ENCODE results near the gene ARMH3.

The ARMH3 gene

DNA sequence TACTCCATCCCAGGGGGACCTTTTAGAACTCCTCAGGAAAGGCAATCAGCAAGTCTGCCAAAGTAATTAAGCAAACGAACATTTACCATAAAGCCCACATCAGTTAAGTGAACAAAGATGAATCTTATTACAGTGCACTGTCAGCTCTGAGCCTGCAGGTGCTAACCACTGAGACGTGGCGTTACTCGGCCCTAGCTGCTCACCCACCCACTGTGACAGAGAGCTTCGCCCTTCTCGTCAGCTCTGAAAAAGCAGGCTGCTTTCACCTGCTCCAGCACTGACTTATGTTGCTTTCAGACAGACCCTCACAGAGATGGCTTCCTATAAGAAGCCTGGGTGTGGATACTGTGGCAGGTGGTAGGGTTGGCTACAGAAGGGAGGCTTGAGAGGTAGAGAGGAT is 154.6 kb downstream of the ARMH3 start:
- peaks cover 55 to 85% of the 10 kb centered on the region in 2 donors for H3K4me1 Mint-ChIP-seq
- peak; percentile 59 for DNase-seq
- H3K27me3 Mint-ChIP-seq: no peaks in the 10 kb centered on the region
- peak overlapping the region; percentile 97 for H3K27ac Mint-ChIP-seq
- peak overlapping the region; percentile 81 to 82 for H3K4me3 Mint-ChIP-seq
- H3K9me3 Mint-ChIP-seq: no peaks in the 10 kb centered on the region
- peaks cover 7 to 20% of the 10 kb centered on the region in 2 donors for H3K36me3 Mint-ChIP-seq
- peak; percentile 79 to 81 for ATAC-seq (replicated peaks)

DNA sequence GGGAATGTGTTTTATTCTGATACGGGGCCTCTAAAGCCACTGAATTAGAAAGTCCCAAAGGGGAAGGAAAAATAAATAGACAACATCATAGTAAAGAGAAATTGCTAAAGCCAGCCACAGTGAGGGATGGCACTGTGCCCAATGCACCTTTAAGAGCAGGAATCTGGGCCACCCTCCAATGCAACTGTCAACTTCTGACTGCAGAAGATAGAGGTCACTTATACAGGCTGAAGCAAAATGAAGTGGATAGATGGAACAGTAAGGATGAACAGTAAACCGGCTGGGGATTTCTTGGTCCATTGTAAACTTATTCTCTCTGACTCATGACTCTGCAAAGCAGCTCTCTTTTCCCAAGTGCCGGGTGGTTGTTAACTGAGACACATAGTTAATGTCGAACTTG is 158.3 kb downstream of the ARMH3 start:
- Mint-ChIP-seq H3K9me3 (peaks cover 0 to 1% of the 10 kb centered on the region in 2 donors), H3K36me3 (peaks cover 3 to 17% of the 10 kb centered on the region in 2 donors), H3K4me3 (no peak overlapping the region), H3K4me1 (peaks cover 44 to 77% of the 10 kb centered on the region in 2 donors), H3K27me3 (no peaks in the 10 kb centered on the region), H3K27ac (peak overlapping the region; percentile 47)
- ATAC-seq (replicated peaks) (no peak), DNase-seq (no peak)

DNA sequence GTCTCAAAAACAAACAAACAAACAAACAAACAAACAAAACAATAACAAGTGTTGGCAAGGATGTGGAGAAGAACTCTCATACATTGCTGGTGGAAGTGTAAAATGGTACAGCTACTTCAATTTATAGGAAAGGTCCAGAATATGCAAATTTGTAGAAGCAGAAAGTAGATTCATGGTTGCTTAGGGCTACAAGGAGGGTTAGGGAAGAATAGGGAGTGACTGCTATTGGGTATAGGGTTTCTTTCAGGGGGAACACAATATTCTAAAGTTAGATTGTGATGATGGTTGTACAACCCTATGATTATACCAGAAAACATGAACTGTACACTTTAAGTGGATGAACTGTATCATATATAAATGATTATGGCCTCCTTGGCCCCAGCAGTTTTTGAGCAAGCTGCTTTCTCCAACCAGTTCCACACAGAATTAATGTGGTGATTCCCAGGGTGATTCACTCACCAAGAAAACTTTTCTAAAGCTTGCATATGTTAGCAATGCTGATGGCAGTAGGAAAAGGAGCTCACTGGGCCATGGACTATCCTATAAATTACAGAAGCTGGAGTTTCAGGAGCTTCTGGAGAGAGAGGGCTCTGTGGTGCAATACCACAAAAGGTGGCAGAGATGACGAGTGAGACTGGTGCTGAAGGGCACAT is 159.6 kb downstream of the ARMH3 start:
- Mint-ChIP-seq H3K27ac (peak overlapping the region; percentile 21), H3K27me3 (no peaks in the 10 kb centered on the region), H3K4me3 (no peak overlapping the region), H3K9me3 (peaks cover 0 to 1% of the 10 kb centered on the region in 2 donors), H3K4me1 (peaks cover 35 to 65% of the 10 kb centered on the region in 2 donors), H3K36me3 (peaks cover 4 to 17% of the 10 kb centered on the region in 2 donors)
- ATAC-seq (replicated peaks) (no peak), DNase-seq (no peak)

- Mint-ChIP-seq H3K4me1 (peaks cover 30 to 65% of the 10 kb centered on the region in 2 donors), H3K9me3 (peaks cover 0 to 1% of the 10 kb centered on the region in 2 donors), H3K27me3 (no peaks in the 10 kb centered on the region), H3K27ac (peak overlapping the region; percentile 21), H3K36me3 (peaks cover 9 to 20% of the 10 kb centered on the region in 2 donors), H3K4me3 (no peak overlapping the region)
- ATAC-seq (replicated peaks) (no peak), DNase-seq (no peak)
These were observed 160.2 kb downstream of the ARMH3 start for GRCh38 chr10:101895781-101896180.

DNA sequence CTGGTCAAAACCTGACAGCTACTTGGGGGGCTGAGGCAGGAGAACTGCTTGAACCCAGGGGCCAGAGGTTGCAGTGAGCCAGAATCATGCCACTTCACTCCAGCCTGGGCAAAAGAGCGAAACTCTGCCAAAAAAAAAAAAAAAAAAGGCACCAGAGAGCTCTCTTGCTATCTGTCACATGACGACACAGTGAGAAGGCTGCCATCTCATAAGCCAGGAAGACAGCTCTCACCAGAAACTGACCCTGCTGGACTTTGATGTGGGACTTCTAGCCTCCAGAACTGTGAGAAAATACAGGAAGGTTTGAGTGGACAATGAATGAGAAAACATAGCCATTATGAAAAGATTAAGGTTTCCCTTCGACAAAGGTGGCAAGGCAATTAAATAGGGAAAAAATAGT is 161.2 kb downstream of the ARMH3 start:
- Mint-ChIP-seq H3K9me3 (peaks cover 0 to 1% of the 10 kb centered on the region in 2 donors), H3K27ac (no peak overlapping the region), H3K36me3 (peaks cover 9 to 20% of the 10 kb centered on the region in 2 donors), H3K4me3 (no peak overlapping the region), H3K4me1 (peaks cover 32 to 71% of the 10 kb centered on the region in 2 donors), H3K27me3 (no peaks in the 10 kb centered on the region)
- no peak for DNase-seq
- ATAC-seq (replicated peaks): no peak

GRCh38 chr10:101894266-101894665 is 161.7 kb downstream of the ARMH3 start:
- DNase-seq: no peak
- Mint-ChIP-seq H3K27me3 (no peaks in the 10 kb centered on the region), H3K36me3 (peaks cover 7 to 20% of the 10 kb centered on the region in 2 donors), H3K27ac (peak overlapping the region; percentile 25), H3K4me3 (no peak overlapping the region), H3K4me1 (peaks cover 33 to 71% of the 10 kb centered on the region in 2 donors), H3K9me3 (peaks cover 0 to 1% of the 10 kb centered on the region in 2 donors)
- no peak for ATAC-seq (replicated peaks)

- no peak overlapping the region for H3K4me3 Mint-ChIP-seq
- H3K4me1 Mint-ChIP-seq: peaks cover 37 to 72% of the 10 kb centered on the region in 2 donors
- H3K27ac Mint-ChIP-seq: no peak overlapping the region
- no peaks in the 10 kb centered on the region for H3K27me3 Mint-ChIP-seq
- H3K36me3 Mint-ChIP-seq: peaks cover 7 to 20% of the 10 kb centered on the region in 2 donors
- ATAC-seq (replicated peaks) (no peak), DNase-seq (no peak)
- H3K9me3 Mint-ChIP-seq: peaks cover 0 to 1% of the 10 kb centered on the region in 2 donors
These were observed 162.4 kb downstream of the ARMH3 start for GRCh38 chr10:101893510-101894120.

- ATAC-seq (replicated peaks): peak; percentile 37 to 59
- Mint-ChIP-seq H3K27ac (peak overlapping the region; percentile 31), H3K4me1 (peaks cover 44 to 79% of the 10 kb centered on the region in 2 donors), H3K4me3 (no peak overlapping the region), H3K9me3 (peaks cover 0 to 1% of the 10 kb centered on the region in 2 donors), H3K27me3 (no peaks in the 10 kb centered on the region), H3K36me3 (peaks cover 7 to 20% of the 10 kb centered on the region in 2 donors)
- no peak for DNase-seq
These were observed 163.1 kb downstream of the ARMH3 start for GRCh38 chr10:101892782-101893391.

- Mint-ChIP-seq H3K4me3 (peak overlapping the region in 1 of 2 donors; percentile 7), H3K27ac (peak overlapping the region; percentile 75), H3K36me3 (peaks cover 22 to 25% of the 10 kb centered on the region in 2 donors), H3K27me3 (no peaks in the 10 kb centered on the region), H3K9me3 (no peaks in the 10 kb centered on the region), H3K4me1 (peaks cover 33 to 55% of the 10 kb centered on the region in 2 donors)
- ATAC-seq (replicated peaks): peak; percentile 88 to 89
- peak; percentile 64 for DNase-seq
These were observed 166.4 kb downstream of the ARMH3 start for GRCh38 chr10:101889256-101890210.

DNA sequence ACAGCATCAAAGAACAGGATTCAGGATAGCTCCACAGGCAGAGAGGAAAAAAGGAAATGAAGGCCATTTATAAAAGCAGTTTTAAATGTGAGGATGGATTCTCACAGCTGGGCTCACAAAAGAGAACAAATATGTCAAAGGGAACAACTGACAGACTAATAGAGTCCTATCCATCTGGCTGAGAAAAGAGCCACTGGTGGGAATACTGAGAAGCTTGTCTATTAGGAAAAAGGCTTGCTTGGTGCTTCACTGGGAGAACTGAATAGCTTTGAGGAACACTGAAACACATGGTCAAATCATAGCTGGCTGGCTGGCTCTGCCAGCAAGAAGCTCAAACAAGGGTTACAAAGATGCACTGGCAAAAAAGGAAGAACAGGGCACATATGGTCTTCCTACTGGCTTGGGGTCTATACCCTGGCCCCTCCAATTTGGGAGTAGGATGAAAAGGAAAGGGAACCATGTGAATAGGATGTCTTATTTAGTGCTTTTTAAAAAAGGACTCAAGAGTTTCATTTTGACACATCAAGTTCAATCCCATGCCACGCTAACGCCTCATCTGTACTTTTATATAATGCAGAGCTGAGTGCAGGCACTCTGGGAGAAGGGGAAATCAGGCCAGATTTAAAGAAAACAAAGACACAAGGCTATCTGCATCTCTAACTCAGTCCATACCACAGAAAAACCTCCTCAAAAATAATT is 167.6 kb downstream of the ARMH3 start:
- DNase-seq: no peak
- Mint-ChIP-seq H3K4me3 (peak overlapping the region in 1 of 2 donors; percentile 29), H3K9me3 (no peaks in the 10 kb centered on the region), H3K36me3 (peaks cover 21 to 27% of the 10 kb centered on the region in 2 donors), H3K4me1 (peaks cover 30 to 44% of the 10 kb centered on the region in 2 donors), H3K27ac (peak overlapping the region; percentile 75), H3K27me3 (no peaks in the 10 kb centered on the region)
- ATAC-seq (replicated peaks): peak in 1 of 2 donors; percentile 24

DNA sequence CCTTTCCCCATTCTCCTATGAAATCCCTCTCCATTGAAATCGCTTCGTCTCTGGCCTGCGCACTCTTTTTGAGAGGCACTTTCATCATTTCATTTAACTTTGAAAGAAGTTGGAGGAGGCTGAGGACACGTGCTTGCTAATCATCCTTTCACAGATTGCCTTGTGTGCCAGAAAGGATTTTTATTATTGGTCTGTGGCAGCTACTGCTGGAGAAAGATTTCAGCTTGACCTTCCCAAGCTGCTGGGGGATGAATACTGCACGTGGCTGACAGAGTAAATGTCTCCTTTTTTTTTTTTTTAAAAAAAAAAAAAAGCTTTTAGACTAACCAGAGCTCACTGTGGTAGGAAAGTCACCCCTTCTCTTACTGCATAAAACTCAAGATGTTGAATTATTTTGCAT is 168.2 kb downstream of the ARMH3 start:
- Mint-ChIP-seq H3K27me3 (no peaks in the 10 kb centered on the region), H3K9me3 (no peaks in the 10 kb centered on the region), H3K36me3 (peaks cover 20 to 27% of the 10 kb centered on the region in 2 donors), H3K27ac (peak overlapping the region; percentile 75), H3K4me1 (peaks cover 29 to 38% of the 10 kb centered on the region in 2 donors), H3K4me3 (no peak overlapping the region)
- DNase-seq: no peak
- ATAC-seq (replicated peaks): no peak

DNA sequence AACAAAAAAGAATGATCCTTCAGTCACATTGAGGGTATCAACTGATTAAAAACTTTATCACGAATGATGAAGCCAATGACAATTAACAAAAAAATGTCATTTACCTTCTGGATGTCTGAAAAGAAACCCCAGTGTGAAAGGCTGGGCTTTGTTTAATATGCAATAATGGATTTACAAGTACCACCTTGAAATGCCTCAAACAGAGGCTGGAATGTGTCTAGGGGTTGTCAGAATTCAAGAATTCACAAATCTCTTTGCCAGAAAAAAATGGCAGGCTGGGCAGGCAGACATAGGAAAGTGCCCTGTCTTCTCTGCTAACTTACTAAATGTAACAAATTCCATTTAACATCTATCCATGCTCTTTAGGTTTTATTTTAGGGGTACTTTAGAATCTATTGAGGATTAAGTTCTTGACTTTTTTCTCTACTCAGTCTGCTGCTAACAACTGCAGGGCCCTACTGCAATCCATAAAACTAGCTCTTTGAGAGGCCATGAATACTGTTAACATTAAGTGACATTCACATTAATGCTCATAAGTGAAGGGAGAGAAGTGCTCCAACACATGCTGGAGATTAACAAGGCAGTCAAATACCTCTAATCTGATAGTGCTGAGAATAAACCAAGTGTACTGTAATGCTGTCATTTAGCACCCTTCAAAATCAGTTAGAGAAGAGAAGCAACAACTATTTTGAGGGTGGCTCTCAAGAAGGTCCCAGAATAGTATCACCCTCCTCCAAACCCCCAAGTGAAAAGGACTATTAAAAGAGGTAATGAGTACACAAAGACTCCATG is 169.3 kb downstream of the ARMH3 start:
- Mint-ChIP-seq H3K27me3 (no peaks in the 10 kb centered on the region), H3K27ac (no peak overlapping the region), H3K36me3 (peaks cover 20 to 29% of the 10 kb centered on the region in 2 donors), H3K4me1 (peaks cover 29 to 38% of the 10 kb centered on the region in 2 donors), H3K9me3 (no peaks in the 10 kb centered on the region), H3K4me3 (no peak overlapping the region)
- no peak for ATAC-seq (replicated peaks)
- no peak for DNase-seq
